ENCODE data around the gene EHMT1.

The EHMT1 gene

DNA sequence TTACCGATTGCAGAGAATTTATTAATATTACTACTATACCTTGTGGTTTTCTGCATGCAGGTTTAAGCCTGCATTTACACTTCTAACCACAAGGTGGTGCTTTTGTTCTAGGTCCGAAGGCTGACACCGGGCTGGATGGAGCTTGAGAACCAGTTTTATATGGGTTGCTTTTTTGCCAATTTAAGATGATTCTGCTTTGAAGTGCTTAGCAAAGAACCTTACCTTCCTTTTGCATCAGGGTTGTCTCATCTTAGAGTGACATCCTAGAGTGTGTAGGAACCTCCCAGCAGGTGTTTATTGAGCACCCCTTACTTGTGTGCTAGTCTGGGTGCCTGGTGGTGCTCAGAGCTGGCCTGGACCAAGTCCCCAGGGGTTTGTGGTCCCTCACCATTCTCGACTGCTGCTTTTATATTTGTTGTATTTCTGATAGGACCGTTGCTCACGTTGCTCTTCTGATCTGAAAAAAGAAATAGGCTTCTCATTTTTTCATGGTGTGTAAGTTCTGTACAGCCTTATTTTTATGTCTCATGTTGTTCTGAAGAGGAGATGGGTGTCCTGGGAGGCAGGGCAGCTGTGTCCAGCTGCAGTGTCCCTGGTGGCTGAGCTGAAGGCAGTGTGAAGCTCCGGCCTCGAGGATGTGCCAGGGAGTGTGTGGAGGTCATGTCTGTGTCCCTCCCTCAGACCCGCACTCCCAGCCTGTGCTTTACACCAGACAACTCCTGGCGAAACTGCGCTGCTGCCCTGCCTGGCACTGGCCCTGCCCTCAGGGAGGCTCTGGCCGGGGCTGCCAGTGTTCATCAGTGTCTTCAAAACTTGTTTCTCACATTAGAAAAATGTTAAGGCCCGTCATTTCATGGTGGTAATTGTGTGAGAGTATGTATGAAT, 54.3 kb downstream of the EHMT1 start:
- no peaks in the 10 kb centered on the region for H3K9me2 ChIP-seq (ENCODE audit: low read depth, low read length)
- H3K27me3 ChIP-seq (ENCODE audit: insufficient read depth, low read length), result no peaks in the 10 kb centered on the region
- H2AFZ ChIP-seq (ENCODE audit: low read length), result no peak overlapping the region
- H3K36me3 ChIP-seq (ENCODE audit: insufficient read depth, low read length), result peaks cover 22% of the 10 kb centered on the region
- peaks cover 90% of the 10 kb centered on the region for H3K4me1 ChIP-seq (ENCODE audit: insufficient read depth, low read length, severe bottlenecking)
- H3K9me3 ChIP-seq (ENCODE audit: low read length), result no peaks in the 10 kb centered on the region
- H3K4me3 ChIP-seq (ENCODE audit: low read depth, low read length, poor library complexity, severe bottlenecking), result peak overlapping the region; percentile 45
- TF ChIP-seq EZH2 (IDR thresholded peaks at IDR 0.05; ENCODE audit: borderline replicate concordance, low read length), result no peak
- TF ChIP-seq, protein P1, sequence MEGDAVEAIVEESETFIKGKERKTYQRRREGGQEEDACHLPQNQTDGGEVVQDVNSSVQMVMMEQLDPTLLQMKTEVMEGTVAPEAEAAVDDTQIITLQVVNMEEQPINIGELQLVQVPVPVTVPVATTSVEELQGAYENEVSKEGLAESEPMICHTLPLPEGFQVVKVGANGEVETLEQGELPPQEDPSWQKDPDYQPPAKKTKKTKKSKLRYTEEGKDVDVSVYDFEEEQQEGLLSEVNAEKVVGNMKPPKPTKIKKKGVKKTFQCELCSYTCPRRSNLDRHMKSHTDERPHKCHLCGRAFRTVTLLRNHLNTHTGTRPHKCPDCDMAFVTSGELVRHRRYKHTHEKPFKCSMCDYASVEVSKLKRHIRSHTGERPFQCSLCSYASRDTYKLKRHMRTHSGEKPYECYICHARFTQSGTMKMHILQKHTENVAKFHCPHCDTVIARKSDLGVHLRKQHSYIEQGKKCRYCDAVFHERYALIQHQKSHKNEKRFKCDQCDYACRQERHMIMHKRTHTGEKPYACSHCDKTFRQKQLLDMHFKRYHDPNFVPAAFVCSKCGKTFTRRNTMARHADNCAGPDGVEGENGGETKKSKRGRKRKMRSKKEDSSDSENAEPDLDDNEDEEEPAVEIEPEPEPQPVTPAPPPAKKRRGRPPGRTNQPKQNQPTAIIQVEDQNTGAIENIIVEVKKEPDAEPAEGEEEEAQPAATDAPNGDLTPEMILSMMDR (IDR thresholded peaks at IDR 0.05; ENCODE audit: low read length), result peak; percentile 91
- peaks cover 29% of the 10 kb centered on the region; the same call in 1 of the 2 replicates for H3K79me2 ChIP-seq (ENCODE audit: insufficient read depth, low read length)
- H3K9ac ChIP-seq (ENCODE audit: low read length), result peak overlapping the region; percentile 68
- no peaks in the 10 kb centered on the region for H4K20me1 ChIP-seq (ENCODE audit: insufficient read depth, low read length)
- peak overlapping the region; percentile 99 for H3K27ac ChIP-seq (ENCODE audit: low read depth, low read length, poor library complexity, severe bottlenecking)
- H3K4me2 ChIP-seq (ENCODE audit: low read length), result peak overlapping the region; percentile 76
- H3F3A ChIP-seq (ENCODE audit: insufficient read depth, low read length), result peaks cover 10% of the 10 kb centered on the region

DNA sequence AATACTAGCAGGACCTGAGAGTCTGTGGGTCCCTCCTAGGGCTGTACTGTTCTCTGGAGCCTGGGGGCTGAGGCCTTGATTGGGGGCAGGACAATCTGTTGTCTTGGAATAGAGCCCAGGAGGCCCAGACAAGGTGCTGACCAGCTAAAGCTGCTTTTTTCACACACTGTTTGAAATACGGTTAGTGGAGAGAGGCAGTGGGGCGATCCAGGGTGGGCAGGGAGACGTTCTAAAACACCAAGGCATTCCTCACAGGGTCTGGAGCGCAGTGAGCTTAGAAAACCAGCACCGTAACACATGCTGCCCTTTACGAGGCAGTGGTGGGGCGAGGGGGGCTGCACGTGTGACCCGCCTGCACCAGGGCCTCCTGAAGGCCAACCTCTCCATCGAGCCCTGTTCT, 55.1 kb downstream of the EHMT1 start:
- Histone ChIP-seq H3K9ac (ENCODE audit: low read length) (peak overlapping the region; percentile 68), H3K9me3 (ENCODE audit: low read length) (no peaks in the 10 kb centered on the region), H3F3A (ENCODE audit: insufficient read depth, low read length) (peaks cover 10% of the 10 kb centered on the region), H3K79me2 (ENCODE audit: insufficient read depth, low read length) (peaks cover 24% of the 10 kb centered on the region; the same call in 1 of the 2 replicates), H3K27ac (ENCODE audit: low read depth, low read length, poor library complexity, severe bottlenecking) (peak overlapping the region; percentile 99), H3K27me3 (ENCODE audit: insufficient read depth, low read length) (no peaks in the 10 kb centered on the region), H2AFZ (ENCODE audit: low read length) (no peak overlapping the region), H3K9me2 (ENCODE audit: low read depth, low read length) (no peaks in the 10 kb centered on the region), H3K4me3 (ENCODE audit: low read depth, low read length, poor library complexity, severe bottlenecking) (peak overlapping the region; percentile 45), H4K20me1 (ENCODE audit: insufficient read depth, low read length) (no peaks in the 10 kb centered on the region), H3K36me3 (ENCODE audit: insufficient read depth, low read length) (peaks cover 14% of the 10 kb centered on the region), H3K4me1 (ENCODE audit: insufficient read depth, low read length, severe bottlenecking) (peaks cover 90% of the 10 kb centered on the region), H3K4me2 (ENCODE audit: low read length) (peak overlapping the region; percentile 76)
- TF ChIP-seq, protein P1 (IDR thresholded peaks at IDR 0.05; ENCODE audit: low read length), result no peak
- no peak for TF ChIP-seq EZH2 (IDR thresholded peaks at IDR 0.05; ENCODE audit: borderline replicate concordance, low read length)

DNA sequence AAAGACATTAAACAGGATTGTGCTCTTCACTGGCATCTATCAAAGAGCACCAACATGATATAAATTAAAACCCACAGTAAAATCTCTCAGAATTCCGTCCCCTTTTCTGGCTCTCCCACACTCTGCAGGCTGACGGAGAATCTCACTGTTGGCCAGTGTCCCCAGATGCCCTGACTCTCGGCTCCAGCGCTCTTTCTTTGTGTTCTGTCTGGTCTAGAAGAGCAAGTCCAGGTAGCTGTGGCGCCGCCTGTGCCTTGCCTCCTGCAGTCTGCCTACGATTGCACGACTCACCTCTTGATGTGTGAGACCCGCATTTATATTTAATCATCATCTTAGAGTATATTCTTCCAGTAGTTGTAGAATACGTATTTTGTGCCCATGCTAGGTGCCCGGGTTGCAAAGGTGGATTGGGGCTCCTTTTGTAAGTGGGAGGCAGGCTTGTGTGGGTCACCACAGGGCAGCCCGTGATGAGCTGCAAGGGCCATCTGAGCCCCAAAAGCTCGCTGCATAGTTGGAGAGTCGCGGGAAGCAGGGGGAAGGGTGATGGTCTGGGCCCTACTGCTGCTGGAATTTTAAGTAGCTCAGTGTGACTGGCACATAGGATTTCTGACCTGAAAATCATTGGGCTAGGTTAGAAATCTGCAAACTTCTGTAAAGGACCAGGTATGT, 55.6 kb downstream of the EHMT1 start:
- no peaks in the 10 kb centered on the region for H3K9me3 ChIP-seq (ENCODE audit: low read length)

More for the DNA sequence above, 55.6 kb downstream of the EHMT1 start:
- Histone ChIP-seq H3K79me2 (ENCODE audit: insufficient read depth, low read length) (peaks cover 24% of the 10 kb centered on the region; the same call in 1 of the 2 replicates), H3K27ac (ENCODE audit: low read depth, low read length, poor library complexity, severe bottlenecking) (peak overlapping the region; percentile 99), H3K4me1 (ENCODE audit: insufficient read depth, low read length, severe bottlenecking) (peaks cover 90% of the 10 kb centered on the region), H2AFZ (ENCODE audit: low read length) (no peak overlapping the region), H3K9ac (ENCODE audit: low read length) (peak overlapping the region; percentile 68), H3K36me3 (ENCODE audit: insufficient read depth, low read length) (peaks cover 9% of the 10 kb centered on the region), H3K4me2 (ENCODE audit: low read length) (peak overlapping the region; percentile 76), H4K20me1 (ENCODE audit: insufficient read depth, low read length) (no peaks in the 10 kb centered on the region), H3K9me2 (ENCODE audit: low read depth, low read length) (no peaks in the 10 kb centered on the region), H3K4me3 (ENCODE audit: low read depth, low read length, poor library complexity, severe bottlenecking) (peak overlapping the region; percentile 45), H3F3A (ENCODE audit: insufficient read depth, low read length) (peaks cover 10% of the 10 kb centered on the region), H3K27me3 (ENCODE audit: insufficient read depth, low read length) (no peaks in the 10 kb centered on the region)
- TF ChIP-seq, protein P1 (IDR thresholded peaks at IDR 0.05; ENCODE audit: low read length), result peak; percentile 28; the same call in 1 of the 2 replicates
- TF ChIP-seq EZH2 (IDR thresholded peaks at IDR 0.05; ENCODE audit: borderline replicate concordance, low read length), result no peak

All from OCI-LY1 (cell line).